ENCODE results near the gene GAS2.

Gene GAS2

DNA sequence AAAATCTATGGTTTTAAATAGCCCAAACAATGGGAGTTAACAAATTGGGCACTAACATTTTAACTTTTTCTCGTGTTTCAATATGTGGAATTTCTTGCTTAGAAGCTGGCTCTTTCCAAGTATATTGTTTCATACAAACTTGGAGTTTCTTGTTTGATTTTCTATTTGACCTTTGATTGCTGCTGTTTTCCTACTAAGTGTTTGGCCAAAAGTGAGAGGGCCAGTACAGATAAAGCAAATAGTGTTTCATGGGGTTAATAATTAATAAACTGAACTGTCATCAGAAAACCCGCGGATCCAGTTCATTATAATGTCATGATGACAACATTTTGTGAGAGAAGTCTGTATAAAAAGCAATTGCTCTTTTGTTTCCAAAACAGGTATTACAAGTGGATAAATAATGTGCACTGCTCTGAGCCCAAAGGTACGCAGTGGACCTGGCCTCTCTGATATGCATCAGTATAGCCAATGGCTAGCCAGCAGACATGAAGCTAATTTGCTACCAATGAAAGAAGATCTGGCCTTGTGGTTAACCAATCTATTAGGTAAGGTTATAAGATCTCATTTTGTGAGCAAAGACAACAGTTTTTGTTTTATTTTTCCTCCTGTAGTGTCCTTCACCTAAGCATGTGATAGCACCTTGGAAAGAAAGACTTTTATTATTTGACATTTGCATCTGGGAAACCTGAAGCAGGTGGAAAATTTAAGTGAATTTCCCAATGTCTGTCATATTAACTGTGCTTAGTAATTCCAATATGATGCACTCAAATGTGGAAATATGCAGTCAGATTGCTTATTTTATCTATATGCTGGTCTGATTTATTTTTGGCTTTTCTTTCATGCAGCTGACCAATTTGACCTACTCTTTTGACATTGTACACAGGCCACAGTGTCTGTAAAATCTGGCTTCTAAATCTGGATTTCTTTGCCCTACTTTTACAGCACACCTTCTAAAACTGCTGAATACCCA lies 8.3 kb downstream of the GAS2 start:
- no peak for DNase-seq (ENCODE audit: low spot score)

- DNase-seq (ENCODE audit: low spot score): no peak
Observed at GRCh38 chr11:22677153-22677903, 10.9 kb downstream of the GAS2 start.

DNA sequence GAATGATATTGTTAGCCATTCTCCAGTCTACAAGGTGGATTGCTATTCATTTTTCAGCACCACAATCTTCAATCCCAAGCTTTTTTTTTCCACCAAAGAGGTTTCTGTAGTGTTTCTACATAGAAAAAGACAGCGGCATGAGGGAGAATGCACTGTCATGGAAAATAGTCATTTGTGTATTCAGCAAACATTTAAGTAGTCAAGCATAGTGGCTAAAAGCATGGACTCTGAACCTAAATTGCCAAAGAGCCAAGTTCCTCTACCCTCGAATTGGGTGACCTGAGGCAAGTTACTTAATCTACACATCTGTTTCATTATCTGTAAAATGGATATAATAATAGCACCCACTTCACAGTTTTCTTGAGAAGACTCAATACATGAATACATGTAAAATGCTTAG lies 14.2 kb downstream of the GAS2 start:
- no peak for DNase-seq (ENCODE audit: low spot score)

DNA sequence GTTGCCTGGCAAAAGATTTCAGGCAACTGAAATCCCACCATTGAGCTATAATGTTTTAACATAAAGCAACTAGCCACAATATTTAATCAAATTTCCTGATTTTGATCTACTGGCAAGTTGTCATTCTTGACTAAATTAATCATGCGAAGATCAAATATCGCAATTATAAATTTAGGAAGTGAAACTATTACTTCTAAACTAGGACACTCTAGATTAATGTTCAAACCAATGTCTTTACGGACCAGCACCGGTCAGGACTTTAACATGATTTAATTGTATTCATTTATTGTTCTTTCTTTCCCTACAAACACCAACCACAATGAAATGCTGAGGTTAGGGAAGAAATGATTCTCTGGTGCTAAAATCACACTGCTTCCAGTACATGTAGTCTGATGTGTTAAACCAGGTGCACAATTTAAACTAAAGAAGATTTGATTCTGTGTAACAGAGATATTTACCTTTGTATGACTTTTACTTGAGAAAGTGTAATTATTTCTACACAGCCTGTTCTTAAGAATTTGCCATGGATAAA lies 14.9 kb downstream of the GAS2 start:
- no peak for DNase-seq (ENCODE audit: low spot score)

DNA sequence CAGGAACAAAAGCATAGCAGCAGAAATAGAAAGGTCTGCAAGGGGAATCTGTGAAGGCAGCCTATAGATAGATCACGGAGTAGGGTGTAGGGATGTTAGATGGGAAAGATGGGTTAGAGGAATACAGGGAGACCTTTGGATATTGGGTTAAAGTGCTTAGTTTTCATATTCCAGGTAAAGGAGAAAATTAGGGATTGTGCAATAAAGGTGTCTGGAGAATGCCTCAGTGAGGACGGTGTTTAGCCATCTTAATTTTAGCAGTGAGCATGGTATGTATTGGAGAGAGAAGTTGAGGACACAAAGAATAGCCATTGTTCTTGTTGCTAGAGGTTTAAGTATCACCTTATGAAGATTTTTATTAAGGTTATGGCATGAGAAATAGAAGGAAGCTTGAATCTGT lies 17.7 kb downstream of the GAS2 start:
- no peak for DNase-seq (ENCODE audit: low spot score)

DNA sequence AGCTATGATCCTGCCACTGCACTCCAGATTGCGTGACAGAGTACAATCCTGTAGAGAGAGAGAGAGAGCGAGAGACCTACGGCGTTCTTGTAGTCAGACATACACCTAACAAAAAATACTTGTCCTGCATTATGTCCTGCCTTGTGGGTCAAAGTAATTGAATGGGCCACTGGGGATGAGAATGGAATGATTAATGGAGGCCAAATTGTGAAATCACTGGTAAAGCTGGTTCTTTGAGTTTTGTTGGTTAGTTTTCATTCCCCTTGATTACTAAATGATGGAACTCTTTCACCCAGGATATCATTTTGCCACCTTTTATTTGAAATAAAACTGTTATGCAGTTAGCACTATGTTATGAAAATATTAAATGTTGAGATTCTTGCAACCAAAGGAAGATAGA lies 18.7 kb downstream of the GAS2 start:
- DNase-seq (ENCODE audit: low spot score): no peak

DNA sequence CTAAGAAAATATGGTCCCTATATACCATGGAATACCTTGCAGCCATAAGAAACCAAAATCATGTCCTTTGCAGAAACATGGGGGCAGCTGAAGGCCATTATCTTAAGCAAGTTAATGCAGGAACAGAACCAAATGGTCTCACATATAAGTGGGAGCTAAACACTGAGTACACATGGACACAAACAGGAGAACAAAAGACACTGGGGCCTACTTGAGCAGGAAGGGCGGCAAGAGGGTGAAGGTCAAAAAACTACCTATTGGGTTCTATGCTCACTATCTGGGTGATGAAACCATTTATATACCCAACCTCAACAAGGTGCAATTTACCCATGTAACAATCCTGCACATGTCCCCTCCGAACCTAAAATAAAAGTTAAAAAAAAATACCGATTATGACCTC lies 22.5 kb downstream of the GAS2 start:
- no peak for DNase-seq (ENCODE audit: low spot score)

- DNase-seq (ENCODE audit: low spot score): no peak
Observed at GRCh38 chr11:22690257-22690656, 23.8 kb downstream of the GAS2 start.

DNA sequence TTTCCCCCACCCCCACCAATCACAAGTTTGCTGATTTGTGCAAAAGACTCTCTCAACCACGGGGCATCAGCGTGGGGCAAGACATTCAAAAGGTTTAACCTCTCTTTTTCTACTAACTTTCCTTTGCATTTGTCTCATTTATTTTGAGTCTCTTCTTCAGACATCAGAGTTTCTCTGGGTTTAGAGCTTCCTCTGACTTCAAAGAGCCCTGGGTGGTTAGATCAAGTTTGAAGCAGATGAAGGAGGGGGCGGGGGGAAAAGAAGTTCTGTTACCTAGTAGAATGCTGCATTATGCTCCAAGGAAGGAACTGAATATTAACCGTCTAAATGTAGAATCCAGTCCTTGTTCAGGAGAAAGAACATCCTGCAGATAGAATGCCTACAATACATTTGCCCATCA lies 24.5 kb downstream of the GAS2 start:
- DNase-seq (ENCODE audit: low spot score): no peak

DNA sequence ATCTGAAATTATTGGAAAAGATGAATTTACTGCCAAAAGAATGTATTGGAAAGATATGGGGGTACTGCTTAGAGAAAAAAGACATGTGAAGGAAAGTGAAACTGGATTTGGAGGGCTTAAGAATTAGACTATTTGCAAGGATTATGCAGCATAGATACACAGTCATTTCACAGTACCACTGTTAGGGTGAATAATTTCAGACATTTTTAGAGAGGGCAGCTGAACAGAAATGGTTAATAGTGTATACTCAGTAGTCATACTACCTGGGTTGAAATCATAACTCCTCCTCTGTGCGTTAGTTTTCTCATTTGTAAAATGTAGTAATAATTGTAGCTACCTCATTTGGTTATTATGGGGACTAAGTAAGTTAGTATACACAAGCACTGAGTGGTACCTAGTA lies 33.0 kb downstream of the GAS2 start:
- DNase-seq (ENCODE audit: low spot score): no peak

DNA sequence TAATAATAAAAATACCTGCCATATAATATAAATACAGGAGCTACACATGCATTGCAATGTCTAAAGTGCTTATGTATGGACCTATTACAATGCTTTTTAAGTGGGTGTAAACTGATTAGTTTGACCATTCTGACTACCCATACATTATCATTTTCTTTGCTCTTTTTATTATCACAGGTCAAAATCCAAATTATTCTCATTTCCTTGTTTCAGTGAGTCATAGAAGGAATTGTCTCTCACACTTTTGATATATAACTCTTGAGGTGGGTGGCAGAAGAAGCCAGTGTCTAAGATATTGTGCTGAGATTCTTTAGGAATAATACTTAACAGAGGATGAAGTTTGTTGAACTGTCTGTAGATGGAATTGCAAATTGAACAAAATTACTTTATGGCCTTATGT lies 35.6 kb downstream of the GAS2 start:
- no peak for DNase-seq (ENCODE audit: low spot score)

- DNase-seq (ENCODE audit: low spot score): peak; percentile 32
Observed at GRCh38 chr11:22703040-22703439, 36.6 kb downstream of the GAS2 start.

DNA sequence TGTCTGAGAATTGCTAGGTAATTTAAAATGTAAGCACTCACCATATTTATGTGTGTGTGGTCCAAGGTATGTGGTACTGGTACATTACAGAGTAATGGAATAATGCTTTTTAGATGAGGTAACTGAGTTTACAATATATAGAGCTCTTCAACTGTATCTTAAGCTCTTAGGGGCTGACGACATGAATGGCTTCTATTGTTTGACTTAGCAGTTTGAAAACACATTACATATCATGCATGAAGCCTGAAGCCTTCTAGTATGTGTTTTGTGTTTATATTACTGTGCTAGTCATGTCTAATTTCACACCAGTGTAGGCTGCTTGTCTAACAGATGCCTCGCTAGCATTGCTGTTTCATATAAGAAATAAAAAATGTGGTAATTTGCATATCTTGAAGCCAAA lies 37.2 kb downstream of the GAS2 start:
- DNase-seq (ENCODE audit: low spot score): no peak

- no peak for DNase-seq (ENCODE audit: low spot score)
Observed at GRCh38 chr11:22707119-22707899, 40.9 kb downstream of the GAS2 start.

DNA sequence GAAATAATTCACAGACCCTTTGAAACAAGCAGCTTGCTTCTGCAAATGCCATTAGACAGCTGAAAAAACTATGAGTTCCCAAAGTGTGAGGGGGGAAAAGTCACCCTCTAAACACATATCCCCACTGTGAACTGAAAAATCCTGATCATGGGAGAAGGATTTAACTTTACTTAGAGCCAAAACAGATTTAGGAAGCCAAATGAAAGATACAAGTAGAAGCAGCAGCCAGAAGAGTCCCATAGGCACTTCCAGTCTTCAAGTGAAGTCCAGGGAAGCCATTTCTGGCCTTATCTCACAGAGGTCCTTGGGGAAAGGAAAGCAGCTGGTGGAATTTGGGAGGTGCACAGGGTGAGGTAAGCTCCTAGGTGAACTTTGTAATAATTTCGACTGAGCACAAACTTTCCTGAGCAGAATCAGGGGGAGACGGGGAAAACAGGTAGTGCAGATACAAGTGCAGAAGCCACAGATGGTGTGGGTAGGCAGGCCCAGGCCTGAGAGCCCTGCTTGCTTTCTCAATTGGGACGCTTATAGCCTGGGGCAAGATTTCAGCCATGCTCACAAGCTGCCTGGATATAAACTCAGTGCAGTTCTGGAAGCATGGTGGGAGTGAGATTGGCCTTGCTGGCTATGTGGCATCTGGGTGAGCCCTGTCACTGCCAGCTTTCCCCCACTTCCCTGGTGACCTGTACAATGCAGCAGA lies 44.8 kb downstream of the GAS2 start:
- no peak for DNase-seq (ENCODE audit: low spot score)

DNA sequence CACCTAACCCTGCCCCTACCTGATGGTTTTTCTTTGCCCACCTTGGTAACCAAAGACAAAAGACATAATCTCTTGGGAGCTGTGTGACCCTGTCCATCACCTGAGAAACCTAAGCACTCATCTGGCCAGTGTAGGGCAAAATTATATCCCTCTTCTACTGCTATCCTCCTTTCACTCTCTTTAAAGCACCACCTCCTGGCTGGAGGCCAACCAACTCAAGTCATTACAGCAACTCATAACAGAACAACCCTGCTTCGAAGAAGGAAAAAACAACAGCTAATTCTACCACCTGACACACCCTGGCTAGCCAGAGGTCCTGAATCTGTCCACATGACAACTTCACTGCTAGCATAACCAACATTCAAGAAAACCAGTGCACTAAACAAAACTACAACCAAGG lies 45.5 kb downstream of the GAS2 start:
- no peak for DNase-seq (ENCODE audit: low spot score)

DNA sequence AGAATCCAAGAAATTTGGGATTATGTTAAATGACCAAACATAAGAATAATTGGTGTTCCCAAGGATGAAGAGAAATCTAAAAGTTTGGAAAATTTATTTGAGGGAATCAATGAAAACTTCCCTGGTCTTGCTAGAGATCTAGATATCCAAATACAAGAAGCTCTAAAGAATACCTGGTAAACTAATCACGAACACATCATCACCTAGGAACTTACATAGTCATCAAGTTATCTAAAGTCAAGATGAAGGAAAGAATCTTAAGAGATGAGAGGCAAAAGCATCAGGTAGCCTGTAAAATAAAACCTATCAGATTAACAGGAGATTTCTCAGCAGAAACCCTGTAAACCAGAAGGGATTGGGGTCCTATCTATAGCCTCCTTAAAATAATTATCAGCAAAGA lies 46.9 kb downstream of the GAS2 start:
- DNase-seq (ENCODE audit: low spot score): no peak

DNA sequence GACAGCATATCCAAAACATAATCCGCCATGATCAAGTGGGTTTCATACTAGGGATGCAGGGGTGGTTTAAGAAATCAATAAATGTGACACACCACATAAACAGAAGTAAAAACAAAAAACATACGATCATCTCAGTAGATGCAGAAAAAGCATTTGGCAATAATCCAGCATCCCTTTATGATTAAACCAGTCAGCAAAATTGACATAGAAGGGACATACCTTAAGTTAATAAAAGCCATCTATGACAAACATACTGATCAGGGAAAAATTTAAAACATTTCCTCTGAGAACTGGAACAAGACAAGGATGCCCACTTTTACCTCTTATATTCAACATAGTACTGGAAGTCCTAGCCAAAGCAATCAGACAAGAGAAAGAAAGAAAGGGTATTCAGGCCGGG lies 49.6 kb downstream of the GAS2 start:
- DNase-seq (ENCODE audit: low spot score): no peak

DNA sequence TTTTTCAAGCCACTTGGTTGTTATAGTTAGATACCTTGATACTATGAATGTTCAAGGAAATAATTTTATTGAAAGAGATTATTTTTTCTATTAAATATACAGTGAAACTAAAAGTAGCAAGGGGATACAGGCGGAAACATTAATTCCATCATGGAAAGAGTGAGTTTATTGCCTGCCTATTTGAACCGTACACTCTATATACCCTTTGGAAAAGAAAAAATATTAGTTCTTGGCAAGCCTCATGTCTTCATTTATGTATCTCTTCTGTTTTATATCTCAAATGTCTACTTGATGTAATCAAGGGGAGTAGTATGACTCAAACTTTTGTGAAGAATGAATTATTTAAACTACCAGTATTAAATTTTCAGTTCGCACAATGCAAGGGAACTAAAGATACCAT lies 54.0 kb downstream of the GAS2 start:
- DNase-seq (ENCODE audit: low spot score): no peak

DNA sequence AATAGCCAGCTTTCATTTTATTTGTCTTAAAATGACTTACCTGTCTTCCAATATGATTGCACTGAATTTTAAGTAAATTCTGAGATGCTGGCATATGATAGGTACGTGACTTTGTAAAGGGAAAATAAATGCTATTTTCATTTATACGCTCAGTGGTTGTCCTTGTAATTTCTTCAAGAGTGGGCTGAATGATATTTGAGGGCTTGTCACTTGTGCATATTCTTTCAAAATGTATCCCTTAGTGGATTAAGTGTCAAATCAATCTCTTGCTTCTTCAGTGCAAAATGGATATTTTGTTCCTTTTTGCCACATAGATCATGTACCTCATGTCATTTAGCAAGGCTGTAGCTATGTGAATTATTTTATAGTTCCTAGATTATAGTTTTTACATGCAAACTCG lies 56.9 kb downstream of the GAS2 start:
- no peak for DNase-seq (ENCODE audit: low spot score)

DNA sequence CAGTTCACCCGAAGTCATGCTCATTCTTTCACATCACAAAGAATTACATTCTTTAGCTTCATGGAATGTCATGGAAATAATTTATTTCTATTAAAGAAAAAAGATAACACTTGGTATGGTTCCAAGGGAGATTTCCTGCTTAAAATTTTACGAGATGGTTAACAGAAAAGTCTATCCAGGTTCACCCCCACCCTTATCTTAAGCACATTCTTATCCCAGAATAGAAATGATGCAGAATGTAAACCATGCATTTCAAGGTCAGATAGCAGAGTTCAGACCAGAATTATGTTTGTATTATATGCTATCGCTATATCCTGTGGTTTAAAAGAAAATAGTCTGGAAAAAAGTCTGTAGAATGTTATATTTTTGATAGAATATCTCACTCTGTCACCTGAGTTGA lies 58.7 kb downstream of the GAS2 start:
- no peak for DNase-seq (ENCODE audit: low spot score)

Measured in iPS-NIHi11 (cell line).